ENCODE measurements around the gene ATP10A.

DNA sequence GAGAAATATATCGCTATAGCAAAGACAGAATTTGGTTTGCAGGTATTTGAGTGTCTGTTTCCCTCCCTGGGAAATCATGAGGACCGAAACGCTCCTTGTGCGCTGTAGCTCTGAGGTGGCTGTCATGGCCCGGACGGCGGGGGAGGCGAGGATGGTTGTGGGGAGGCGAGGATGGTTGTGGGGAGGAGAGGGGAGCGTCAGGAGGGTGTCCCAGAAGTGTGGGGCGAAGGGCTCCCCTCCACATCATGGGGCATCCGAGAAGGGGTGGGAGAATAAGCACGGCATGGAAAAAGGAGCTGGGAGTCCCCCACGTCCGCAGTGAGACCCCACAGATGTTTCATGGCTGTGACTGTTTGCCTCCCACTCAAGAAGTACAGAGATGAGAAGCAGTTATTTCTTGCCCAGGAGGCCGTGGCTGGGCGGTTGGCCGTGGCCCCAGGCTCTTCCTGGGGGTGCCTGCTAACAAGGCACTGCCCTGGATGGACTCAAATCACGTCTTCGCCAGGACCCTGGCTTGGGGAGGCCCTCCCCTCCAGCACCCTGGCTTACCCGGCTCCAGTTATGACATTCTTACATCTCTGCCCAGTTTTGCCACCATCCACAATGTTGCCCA lies 947 bp upstream of the ATP10A start:
- TF ChIP-seq, protein P1, sequence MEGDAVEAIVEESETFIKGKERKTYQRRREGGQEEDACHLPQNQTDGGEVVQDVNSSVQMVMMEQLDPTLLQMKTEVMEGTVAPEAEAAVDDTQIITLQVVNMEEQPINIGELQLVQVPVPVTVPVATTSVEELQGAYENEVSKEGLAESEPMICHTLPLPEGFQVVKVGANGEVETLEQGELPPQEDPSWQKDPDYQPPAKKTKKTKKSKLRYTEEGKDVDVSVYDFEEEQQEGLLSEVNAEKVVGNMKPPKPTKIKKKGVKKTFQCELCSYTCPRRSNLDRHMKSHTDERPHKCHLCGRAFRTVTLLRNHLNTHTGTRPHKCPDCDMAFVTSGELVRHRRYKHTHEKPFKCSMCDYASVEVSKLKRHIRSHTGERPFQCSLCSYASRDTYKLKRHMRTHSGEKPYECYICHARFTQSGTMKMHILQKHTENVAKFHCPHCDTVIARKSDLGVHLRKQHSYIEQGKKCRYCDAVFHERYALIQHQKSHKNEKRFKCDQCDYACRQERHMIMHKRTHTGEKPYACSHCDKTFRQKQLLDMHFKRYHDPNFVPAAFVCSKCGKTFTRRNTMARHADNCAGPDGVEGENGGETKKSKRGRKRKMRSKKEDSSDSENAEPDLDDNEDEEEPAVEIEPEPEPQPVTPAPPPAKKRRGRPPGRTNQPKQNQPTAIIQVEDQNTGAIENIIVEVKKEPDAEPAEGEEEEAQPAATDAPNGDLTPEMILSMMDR (IDR thresholded peaks at IDR 0.05; ENCODE audit: low read length): no peak
- no peak for TF ChIP-seq EZH2 (optimal IDR thresholded peaks at IDR 0.05; ENCODE audit: low read depth, low read length)

All from MM.1S (cell line).